Stimulated activated CD4-positive, alpha-beta T cell treated with anti-CD3 and anti-CD28 coated beads, TNF-alpha, amount 100 ng/mL, for 48 hours (primary cell): ENCODE results near the gene CIDEB.
A peak's percentile ranks its signal among the peaks of the same experiment; 100 is the strongest.
"Not testable (repeated sequence)": the region's sequence is repeated elsewhere in the genome, so short reads cannot be mapped to it uniquely, and the experiment has no call there.

Experiments
- DNase-seq, 3 donors: peaks; one replicate each; pipeline ENCODE4 v3.0.0-alpha.2; 2020; ENCODE audit warnings: low read depth in 3 of 3

Gene CIDEB

GRCh38 chr14:24332268-24332993 lies 24.7 kb upstream of the CIDEB start:
- DNase-seq = peak; percentile 66 to 77 (median 76)

- DNase-seq = no peak
Measured at GRCh38 chr14:24331731-24332267, 24.0 kb upstream of the CIDEB start.

DNA sequence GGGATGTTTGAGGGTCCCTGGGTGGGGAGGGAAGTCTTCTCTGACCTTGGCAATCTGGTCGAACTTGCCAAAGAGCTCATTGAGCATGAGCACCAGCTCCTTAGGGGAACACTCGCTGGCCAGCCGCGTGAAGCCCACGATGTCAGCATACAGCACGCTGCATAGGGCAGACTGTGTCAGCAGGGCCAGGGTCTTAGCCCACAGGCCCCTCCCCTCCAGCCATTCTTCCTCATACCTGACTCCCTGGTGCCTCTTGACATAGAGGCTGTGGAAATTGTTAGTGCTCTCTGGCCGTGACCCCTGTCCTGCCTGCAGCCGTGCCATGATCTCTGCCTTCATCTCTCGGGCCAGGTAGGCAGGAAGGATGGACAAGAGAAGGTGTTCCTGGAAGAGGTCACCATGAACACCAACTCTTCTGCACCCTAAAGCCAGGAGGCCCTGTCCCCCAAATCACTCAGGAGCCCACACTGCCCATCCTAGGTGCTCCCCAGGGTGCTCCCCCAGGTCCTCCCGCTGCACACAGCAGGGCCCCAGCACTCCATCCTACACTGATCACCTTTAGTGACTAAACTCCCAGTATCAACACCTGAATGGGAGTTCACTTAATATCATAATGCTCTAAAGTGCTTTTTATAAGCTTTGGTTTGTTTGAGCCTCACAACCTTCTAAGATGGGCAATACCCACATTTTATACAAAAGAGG lies 23.3 kb upstream of the CIDEB start:
- DNase-seq = no peak

DNA sequence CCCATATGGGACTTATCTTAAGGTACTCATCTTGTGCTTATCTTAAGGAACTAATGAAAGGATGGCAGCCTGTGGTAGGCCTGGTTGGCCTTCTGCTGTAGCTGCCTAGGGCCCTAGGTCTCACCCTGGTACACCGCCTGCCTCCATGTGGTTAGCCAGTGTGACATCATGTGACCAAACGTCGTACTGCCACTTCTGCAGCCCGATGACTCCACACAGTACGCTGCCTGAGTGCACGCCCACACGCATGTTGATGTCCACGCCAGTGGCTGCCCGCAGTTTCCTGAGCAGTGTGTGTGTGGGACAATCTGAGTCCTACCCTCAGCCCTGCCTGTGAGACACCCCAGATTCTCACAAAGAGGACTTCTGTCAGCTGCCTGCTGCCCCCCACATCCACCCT lies 22.0 kb upstream of the CIDEB start:
- peak in 1 of 3 donors; percentile 22 for DNase-seq

DNA sequence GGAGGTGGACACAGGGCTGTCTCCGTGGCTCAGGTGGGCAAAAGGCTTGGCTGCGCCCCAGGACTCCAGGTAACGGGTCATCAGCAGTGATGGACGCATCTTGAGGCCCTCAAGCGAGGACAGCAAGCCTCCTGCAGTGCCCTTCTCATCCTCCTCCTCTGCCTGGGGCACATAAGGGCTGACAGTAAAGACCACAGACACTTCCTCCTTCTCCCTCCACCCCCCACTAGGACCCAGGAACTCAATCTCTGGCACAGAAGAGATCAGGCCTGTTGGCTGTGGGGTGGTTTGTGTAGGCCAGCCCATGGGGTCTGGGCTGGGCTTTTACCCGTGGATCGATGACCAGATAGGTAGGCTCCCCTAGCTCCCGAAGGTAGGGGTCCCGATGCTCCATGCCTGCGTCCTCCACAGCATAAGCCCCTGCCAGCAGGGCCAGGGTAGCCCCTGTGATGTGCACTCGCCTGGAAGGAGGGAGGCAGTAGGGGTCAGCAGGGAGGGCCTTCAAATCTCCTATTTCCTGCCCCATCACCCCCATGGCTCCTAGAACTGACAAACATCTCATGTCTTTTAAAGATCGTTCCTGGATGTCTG lies 21.4 kb upstream of the CIDEB start:
- DNase-seq = no peak

- DNase-seq = not testable (repeated sequence)
Measured at GRCh38 chr14:24327914-24328313, 20.1 kb upstream of the CIDEB start.

- no peak for DNase-seq
Measured at GRCh38 chr14:24327303-24327702, 19.5 kb upstream of the CIDEB start.

DNA sequence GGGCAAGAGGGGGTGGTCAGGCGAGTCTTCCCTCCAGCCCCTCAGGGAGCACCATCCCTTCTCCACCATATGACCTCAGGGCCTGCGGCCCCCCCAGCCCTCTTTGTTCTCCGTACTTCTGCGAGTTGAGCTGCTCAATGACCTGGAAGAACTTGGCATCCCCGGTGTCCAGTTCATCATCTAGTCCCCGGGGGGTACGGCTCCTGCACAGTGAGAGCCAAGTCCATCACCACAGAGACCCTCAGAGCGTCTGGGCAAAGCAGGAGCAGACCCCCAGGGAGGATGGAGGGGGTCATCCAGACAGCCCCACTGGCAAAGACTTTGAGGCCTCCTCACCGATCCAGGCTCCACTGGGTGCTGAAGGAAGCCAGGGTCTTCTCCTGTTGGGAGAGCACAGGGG lies 18.2 kb upstream of the CIDEB start:
- DNase-seq = no peak

GRCh38 chr14:24325041-24325530 lies 17.3 kb upstream of the CIDEB start:
- no peak for DNase-seq

DNA sequence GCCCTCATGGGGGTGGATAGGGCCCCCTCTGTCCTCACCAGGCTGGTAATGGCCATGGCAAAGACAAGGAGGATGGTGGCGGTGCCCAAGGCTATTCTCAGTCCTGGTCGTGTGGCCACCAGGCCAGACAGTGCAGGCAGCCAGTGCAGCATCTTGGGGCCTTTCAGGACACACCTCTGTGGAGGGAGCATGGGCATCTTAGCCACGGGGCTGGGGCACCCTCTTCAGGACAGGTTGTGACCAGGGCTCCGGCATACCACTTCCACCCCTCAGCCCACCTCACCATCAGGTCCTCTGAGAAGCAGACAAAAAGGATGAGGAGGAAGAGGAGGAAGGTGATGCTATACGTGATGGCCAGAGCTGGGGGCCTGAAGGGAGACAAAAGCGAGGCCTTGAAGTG lies 16.2 kb upstream of the CIDEB start:
- DNase-seq = no peak

- DNase-seq = no peak
Measured at GRCh38 chr14:24323341-24323740, 15.6 kb upstream of the CIDEB start.

DNA sequence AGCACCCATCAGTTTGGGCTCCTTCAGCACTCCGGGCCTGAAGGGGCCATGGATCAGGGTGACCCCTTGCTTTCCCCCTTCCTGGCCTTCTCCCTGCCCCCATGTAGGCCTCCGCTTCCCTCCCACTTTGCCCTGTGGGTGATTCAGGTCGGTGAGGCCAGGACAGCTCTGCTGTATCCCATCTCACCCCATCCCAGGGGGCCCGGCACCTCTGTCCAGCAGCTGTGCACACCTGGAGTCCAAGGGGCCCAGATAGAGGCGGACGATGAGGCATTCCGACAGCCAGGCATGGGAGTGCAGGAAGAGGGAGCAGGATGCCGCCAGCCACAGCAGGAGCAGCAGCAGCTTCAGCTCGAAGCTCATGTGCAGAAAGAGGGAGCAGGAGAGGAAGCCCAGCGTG lies 14.9 kb upstream of the CIDEB start:
- DNase-seq = no peak

GRCh38 chr14:24321212-24321975 lies 13.6 kb upstream of the CIDEB start:
- DNase-seq = no peak

DNA sequence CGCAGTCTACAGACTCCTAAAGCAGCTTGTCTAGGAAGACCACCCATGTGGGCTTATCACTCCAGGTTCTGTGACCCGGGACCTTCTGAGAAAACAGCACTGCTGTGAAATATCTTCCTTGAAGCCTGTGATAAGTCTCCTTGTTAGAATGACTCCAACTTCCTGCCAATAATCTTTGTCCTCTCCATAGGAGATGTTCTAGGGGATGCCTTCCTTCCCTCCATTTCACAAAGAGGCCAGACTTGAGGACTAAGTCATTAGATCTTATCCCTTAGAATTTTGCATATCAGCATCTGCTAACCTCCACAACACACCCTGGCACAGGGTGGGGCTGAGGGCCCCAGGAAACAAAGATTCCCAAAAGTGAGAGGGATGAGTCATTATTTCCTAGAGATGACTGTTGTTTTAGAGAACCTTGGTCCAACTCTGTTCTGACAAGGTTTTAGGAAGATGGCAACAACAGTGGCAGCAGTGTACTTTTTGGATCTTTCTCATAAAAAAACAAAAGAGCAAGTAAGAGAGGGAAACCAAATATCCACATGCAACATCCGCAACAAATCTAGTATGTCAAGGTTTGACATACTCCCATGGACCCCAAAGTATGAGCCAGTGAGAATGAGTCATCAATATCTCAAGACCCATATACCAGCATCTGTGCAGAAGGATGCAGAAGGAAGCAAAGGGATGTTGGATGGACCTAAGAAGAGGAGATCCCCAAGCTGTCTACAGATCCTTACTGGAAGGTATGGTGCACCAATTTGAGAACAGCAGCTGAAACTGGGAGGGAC lies 9.6 kb upstream of the CIDEB start:
- no peak for DNase-seq

DNA sequence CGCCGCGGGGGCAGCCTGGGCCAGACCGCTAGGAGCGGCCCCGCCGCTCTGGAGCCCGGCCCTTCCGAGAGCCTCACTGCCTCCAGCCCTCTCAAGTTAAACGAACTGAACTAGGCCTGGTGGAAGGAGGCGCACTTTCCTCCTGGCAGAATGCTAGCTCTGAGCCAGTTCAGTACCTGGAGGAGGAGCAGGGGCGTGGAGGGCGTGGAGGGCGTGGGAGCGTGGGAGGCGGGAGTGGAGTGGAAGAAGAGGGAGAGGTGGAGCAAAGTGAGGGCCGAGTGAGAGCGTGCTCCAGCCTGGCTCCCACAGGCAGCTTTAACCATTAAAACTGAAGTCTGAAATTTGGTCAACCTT lies 8.8 kb upstream of the CIDEB start:
- DNase-seq = no peak

DNA sequence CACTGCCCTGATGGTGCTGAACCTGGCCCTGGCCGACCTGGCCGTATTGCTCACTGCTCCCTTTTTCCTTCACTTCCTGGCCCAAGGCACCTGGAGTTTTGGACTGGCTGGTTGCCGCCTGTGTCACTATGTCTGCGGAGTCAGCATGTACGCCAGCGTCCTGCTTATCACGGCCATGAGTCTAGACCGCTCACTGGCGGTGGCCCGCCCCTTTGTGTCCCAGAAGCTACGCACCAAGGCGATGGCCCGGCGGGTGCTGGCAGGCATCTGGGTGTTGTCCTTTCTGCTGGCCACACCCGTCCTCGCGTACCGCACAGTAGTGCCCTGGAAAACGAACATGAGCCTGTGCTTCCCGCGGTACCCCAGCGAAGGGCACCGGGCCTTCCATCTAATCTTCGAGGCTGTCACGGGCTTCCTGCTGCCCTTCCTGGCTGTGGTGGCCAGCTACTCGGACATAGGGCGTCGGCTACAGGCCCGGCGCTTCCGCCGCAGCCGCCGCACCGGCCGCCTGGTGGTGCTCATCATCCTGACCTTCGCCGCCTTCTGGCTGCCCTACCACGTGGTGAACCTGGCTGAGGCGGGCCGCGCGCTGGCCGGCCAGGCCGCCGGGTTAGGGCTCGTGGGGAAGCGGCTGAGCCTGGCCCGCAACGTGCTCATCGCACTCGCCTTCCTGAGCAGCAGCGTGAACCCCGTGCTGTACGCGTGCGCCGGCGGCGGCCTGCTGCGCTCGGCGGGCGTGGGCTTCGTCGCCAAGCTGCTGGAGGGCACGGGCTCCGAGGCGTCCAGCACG lies 8.2 kb upstream of the CIDEB start:
- no peak for DNase-seq

- DNase-seq = no peak
Measured at GRCh38 chr14:24315243-24315806, 7.5 kb upstream of the CIDEB start.

GRCh38 chr14:24314377-24315193 lies 6.8 kb upstream of the CIDEB start:
- DNase-seq = no peak

DNA sequence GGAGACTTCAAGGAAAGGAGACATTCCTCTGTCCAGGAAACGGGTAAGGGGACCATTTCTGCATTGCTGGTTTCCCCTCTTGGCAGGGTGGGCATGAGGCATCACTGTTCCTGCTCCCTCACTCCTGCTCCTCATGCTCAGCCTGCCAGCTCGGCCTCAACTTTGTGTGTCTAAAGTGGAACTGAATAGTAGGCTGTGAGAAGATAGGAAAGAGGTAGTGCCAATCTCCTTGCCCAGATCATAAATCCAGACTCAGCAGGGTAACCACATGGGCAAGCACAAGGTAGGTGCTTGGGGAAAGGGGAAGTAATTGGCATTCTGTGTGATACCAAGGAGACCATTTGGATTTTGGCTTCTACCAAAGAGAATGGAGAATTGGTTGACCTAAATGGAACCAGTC lies 6.1 kb upstream of the CIDEB start:
- no peak for DNase-seq
